HG02759 (cell line): Measurements from ENCODE around the gene TDRD1.

Experiments used
- ATAC-seq: cut with Tn5 transposase; IDR thresholded peaks from one replicate; pipeline ENCODE4 v1.9.1; 2021; ENCODE audit warnings: mild to moderate bottlenecking, moderate library complexity; ENCODE audit not compliant: unreplicated experiment

TDRD1 gene

GRCh38 chr10:114232561-114233176, 53.5 kb downstream of the TDRD1 start:
- ATAC-seq = no peak

- no peak for ATAC-seq
Measured at GRCh38 chr10:114233482-114233881, 54.3 kb downstream of the TDRD1 start.

GRCh38 chr10:114234132-114234531, 55.0 kb downstream of the TDRD1 start:
- ATAC-seq = no peak

DNA sequence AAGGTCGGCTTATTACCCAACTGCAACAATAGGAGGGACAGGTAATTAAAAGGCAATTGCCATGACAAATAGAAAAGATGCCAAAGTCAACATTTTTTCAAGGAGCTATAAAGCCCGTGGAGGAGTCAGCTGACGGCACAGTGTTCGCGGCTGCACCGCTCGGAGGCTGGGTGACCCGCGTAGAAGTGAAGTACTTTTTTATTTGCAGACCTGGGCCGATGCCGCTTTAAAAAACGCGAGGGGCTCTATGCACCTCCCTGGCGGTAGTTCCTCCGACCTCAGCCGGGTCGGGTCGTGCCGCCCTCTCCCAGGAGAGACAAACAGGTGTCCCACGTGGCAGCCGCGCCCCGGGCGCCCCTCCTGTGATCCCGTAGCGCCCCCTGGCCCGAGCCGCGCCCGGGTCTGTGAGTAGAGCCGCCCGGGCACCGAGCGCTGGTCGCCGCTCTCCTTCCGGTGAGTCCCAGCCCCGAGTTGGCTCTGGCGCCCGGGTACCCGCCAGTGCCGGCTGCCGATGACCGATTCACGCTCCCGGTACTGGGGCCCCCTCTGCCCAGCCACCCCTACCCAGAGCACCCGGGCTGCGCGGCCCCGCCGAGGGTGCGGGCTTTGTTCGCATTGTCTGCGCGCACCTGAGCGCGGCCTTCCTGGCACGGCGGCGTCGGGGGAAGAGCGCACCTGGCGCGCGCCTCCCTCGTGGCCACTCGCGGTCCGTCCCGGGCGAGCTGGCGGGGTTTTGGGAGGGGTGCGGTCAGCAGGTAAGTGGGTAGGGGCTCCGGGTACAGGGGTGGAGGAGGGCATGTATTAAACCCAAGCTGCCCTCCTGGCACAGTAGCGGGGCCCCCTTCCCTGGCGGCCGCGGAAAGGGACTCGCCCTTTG, 60.2 kb downstream of the TDRD1 start, which contains the start of gene VWA2:
TSS of gene VWA2 (plus strand) at position 138 of the 877 bp plus-strand sequence. CDS start 9,460 bp downstream, outside the sequence.
- no peak for ATAC-seq

- no peak for ATAC-seq
Measured at GRCh38 chr10:114239994-114240345, 60.8 kb downstream of the TDRD1 start.

DNA sequence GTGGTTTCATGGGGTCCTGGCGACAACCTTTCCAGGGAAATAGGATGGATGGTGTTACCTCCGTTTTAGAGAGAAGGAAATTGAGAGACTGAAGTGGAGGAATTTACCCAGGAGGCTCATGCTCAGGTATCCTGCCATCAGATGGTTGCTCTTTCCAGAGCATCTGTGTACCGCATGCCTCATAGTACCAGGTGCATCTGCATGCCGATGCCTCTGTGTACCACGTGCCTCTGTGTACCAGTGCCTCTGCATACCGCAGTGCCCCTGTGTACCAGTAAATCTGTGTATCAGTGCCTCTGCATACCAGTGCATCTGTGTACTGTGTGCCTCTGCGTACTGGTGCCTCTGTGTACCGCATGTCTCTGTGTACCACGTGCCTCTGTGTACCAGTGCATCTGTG, 63.1 kb downstream of the TDRD1 start:
- ATAC-seq = no peak

- no peak for ATAC-seq
Measured at GRCh38 chr10:114243661-114244060, 64.5 kb downstream of the TDRD1 start.

DNA sequence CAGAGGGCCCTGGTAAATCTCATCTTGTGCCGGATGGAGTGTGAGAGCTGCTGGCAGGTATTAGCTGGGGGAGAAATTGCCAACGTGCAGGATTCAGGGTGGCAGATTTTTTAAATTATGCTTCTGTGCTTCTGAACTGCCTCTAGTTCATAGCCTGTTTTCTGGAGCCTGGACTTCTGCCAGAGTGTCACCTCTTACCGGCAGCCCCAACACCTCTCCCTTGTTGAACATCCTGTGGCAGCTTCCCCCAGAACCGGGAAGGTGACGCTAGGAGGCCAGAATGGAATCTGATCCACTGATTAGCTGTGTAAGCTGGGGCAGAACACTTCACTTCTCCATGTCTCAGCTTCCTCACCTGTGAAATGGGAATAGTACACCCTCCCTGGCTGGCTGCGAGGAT, 65.0 kb downstream of the TDRD1 start:
- no peak for ATAC-seq

DNA sequence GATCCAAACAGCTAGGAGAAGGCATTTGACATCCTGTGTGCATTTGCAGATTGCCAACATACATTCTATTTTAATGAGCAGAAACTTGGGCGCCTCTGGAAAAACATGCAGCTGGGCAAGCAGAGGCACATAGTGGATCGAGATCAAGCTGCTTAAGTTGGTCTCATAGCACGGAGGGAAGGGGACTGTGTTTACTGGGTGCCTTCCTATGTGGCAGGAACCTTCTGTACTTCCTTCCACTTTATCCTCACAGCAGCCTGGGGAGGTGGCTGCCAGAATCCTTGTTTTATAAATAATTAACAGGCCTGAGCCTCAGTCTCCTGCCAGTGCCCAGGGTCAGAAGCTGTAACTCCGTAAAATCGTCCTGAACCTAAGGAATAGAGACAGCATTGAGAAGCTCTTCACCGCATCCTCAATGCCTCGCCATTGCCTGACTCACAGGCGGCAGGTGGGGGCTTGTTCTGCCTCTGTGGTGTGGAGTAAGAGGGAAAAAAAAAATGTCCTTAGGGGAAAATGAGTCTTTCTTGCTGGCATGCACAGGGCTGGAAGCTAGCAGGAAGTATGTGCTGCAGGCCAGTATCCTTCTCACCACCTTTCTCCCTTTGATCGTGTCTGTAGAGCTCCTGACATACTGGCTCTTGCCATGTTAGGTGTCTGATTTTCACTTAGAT, 66.1 kb downstream of the TDRD1 start:
- no peak for ATAC-seq

DNA sequence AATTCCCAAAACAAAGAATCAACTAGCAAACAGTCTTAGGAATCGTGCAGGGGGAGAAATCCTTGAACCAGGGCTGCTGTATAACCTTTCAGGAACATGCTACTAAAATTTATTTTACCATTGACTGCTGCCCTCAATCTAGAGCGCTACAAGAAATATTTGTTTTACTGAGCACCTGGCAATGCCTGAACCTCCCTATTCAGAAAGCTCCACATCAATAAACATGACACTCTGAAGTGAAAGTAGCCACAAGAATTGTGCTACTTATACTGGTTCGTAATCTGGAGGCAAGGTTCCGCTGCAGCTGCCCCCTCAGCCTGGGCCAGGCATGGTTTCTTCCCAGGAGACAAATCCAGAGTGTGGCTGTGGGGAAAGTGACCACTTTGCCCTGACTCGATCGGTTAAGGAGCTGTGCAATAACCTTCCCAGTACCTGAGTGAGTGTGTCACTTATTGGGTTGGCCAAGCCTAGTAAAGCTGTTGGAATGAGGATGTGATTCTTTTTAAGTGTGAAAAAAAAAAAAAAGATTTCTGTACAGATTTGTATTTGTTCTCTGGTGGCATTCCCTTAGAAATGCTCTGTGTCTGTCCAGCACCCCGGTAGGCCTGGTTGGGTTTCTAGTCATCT, 67.6 kb downstream of the TDRD1 start:
- no peak for ATAC-seq

GRCh38 chr10:114250236-114250635, 71.1 kb downstream of the TDRD1 start:
- ATAC-seq = no peak

- no peak for ATAC-seq
Measured at GRCh38 chr10:114250716-114251115, 71.6 kb downstream of the TDRD1 start.

DNA sequence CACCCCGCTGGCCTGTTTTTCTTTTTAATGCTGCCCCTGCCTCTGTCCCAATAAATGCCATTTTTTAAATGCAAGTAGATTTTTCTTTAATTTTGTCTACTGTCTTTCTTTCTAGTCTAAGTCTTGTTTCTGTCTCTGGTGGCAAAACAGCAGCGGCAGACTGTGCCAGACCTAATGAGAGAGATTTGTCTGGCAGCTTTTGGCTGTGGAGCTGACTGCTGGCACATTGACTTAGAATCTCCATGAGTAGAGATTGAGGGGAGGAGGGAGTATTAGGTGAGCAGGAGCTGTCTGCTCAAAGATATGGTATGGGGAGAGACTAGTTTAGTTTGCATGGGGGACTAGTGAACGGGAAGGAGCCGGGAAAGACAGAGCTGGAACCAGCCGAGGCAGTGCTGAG, 72.9 kb downstream of the TDRD1 start:
- ATAC-seq = no peak

GRCh38 chr10:114252883-114253282, 73.7 kb downstream of the TDRD1 start:
- no peak for ATAC-seq

GRCh38 chr10:114255227-114255626, 76.1 kb downstream of the TDRD1 start:
- ATAC-seq = no peak

DNA sequence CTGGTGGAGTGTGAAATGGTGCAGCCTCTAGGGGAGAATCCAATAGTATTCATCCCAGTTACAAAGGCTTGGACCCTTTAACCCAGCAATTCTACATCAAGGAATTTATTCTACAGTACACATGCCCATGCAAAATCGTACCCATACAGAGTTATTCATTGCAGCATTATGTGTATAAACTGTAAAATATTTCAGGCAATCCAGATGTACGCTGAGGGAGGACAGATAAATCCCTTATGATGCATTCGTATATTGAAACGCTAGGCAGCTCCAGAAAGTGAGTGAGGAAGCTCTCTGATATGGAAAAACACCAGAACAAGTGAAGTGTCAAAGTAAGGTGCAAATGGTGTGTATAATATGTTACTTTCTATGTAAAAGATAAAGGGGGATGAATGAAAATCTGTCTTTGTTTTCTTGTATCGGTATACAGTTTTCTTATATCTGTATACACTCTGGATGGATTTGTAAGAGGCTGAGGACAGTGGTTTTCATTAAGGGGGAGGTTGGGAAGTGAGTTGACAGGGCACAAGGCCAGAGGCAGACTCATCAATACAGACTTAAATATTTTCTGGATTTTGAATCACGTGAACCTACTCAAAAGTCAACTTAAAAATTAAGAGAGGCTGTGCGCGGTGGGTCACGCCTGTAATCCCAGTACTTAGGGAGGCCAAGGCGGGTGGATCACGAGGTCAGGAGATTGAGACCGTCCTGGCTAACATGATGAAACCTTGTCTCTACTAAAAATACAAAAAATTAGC, 77.0 kb downstream of the TDRD1 start:
- no peak for ATAC-seq

- no peak for ATAC-seq
Measured at GRCh38 chr10:114256822-114257221, 77.7 kb downstream of the TDRD1 start.

DNA sequence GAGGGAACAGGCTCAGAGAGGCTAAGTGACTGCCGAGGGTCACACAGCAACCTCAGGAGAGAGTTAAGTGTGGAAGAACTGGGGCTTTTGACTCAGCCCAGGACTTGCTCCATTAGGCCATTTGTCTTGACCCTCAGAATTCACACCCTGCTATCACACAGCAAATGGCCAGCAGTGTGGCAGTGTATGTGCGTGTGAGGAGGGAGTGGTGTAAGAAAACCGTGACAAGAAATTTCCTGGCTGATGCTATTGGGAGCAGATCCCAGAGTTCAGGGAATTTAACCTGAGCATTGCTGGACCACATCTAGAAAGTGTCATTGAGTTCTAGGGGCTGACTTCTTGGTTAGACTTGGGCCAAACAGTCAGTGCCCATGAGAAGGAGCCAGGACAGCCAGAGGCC, 78.3 kb downstream of the TDRD1 start:
- no peak for ATAC-seq

GRCh38 chr10:114258274-114258840, 79.2 kb downstream of the TDRD1 start:
- no peak for ATAC-seq

- ATAC-seq = no peak
Measured at GRCh38 chr10:114259824-114260223, 80.7 kb downstream of the TDRD1 start.
